IMR-90 (cell line): ENCODE measurements around the gene PTPN23. TPM values are rescaled to one million over a fixed set of nuclear protein-coding genes. Genes with fewer than 3 reads are reported as not detected.

Experiments used
- ATAC-seq: fragments of 200-7000 bp; cut with Tn5 transposase; 2 replicates; pipeline ENCODE4 v1.9.1; 2020; ENCODE audit warnings: low read depth, mild to moderate bottlenecking, moderate library complexity
- BruUV-seq: library from RNA; stranded (reverse); fragments of 400-500 nt; replicated peaks from 2 replicates; lab custom pipeline; 2021; lab: Mats Ljungman, UMichigan
- CTCF ChIA-PET: fragments of 300-600 bp; formaldehyde crosslinking; extraction: SDS; loops from one replicate; lab custom pipeline; 2021; ENCODE audit warnings: antibody characterized with exemption; lab: Yijun Ruan, JAX
- POLR2A ChIA-PET: fragments of 300-600 bp; sonication (Branson Sonifier 250); formaldehyde crosslinking; loops from one replicate; lab custom pipeline; 2022; ENCODE audit warnings: antibody characterized with exemption; ENCODE audit not compliant: unreplicated experiment; lab: Charles Lee
- DNase-seq: peaks from one replicate; pipeline ENCODE4 v3.0.0; 2013
- H2AFZ ChIP-seq: replicated peaks from 2 replicates; pipeline ENCODE3; 2013; ENCODE audit warnings: low read length, mild to moderate bottlenecking; ENCODE audit not compliant: poor library complexity
- H2AK5ac ChIP-seq: 2 replicates; pipeline ENCODE4 v1.6.1; 2013; ENCODE audit warnings: low read depth, low read length, inconsistent platforms
- H2AK9ac ChIP-seq: replicated peaks from 2 replicates; pipeline ENCODE3; 2013; ENCODE audit warnings: mild to moderate bottlenecking, low read depth, low read length, moderate library complexity; ENCODE audit not compliant: poor library complexity
- H2BK120ac ChIP-seq: 2 replicates; pipeline ENCODE4 v1.6.1; 2013; ENCODE audit warnings: low read depth, low read length, inconsistent platforms
- H2BK15ac ChIP-seq: 3 replicates; pipeline ENCODE4 v1.6.1; 2013; ENCODE audit warnings: low read depth, low read length, inconsistent platforms
- H2BK20ac ChIP-seq: 2 replicates; pipeline ENCODE4 v1.6.1; 2013; ENCODE audit warnings: low read depth, mild to moderate bottlenecking, inconsistent platforms, low read length, moderate library complexity
- H2BK5ac ChIP-seq: 2 replicates; pipeline ENCODE4 v1.6.1; 2013; ENCODE audit warnings: mild to moderate bottlenecking, low read depth, low read length, inconsistent platforms; ENCODE audit not compliant: poor library complexity, severe bottlenecking
- H3K14ac ChIP-seq: replicated peaks from 2 replicates; pipeline ENCODE4 v1.6.1; 2013; ENCODE audit warnings: low read depth, low read length, inconsistent platforms
- H3K18ac ChIP-seq: 2 replicates; pipeline ENCODE4 v1.6.1; 2013; ENCODE audit warnings: low read depth, low read length, control low read depth
- H3K23ac ChIP-seq: 2 replicates; pipeline ENCODE4 v1.6.1; 2013; ENCODE audit warnings: low read depth, low read length, inconsistent platforms
- H3K27ac ChIP-seq: 2 replicates; pipeline ENCODE4 v1.5.1; 2013; ENCODE audit warnings: mild to moderate bottlenecking, control low read depth, low read length; ENCODE audit not compliant: insufficient read depth
- H3K27me3 ChIP-seq: 2 replicates; pipeline ENCODE4 v1.6.1; 2013; ENCODE audit warnings: low read length; ENCODE audit not compliant: control insufficient read depth, insufficient read depth
- H3K36me3 ChIP-seq: 2 replicates; pipeline ENCODE4 v1.6.1; 2013; ENCODE audit warnings: low read length, mixed read lengths; ENCODE audit not compliant: control insufficient read depth, insufficient read depth
- H3K4ac ChIP-seq: 2 replicates; pipeline ENCODE4 v1.6.1; 2013; ENCODE audit warnings: low read depth, low read length, inconsistent platforms
- H3K4me1 ChIP-seq: 2 replicates; pipeline ENCODE4 v1.6.1; 2013; ENCODE audit warnings: low read length, mixed read lengths; ENCODE audit not compliant: control insufficient read depth, insufficient read depth
- H3K4me2 ChIP-seq: 2 replicates; pipeline ENCODE4 v1.6.1; 2013; ENCODE audit warnings: low read depth, mild to moderate bottlenecking, control low read depth, low read length, moderate library complexity
- H3K4me3 ChIP-seq: 2 replicates; pipeline ENCODE4 v1.5.1; 2013; ENCODE audit warnings: low read depth, mild to moderate bottlenecking, control low read depth, low read length, moderate library complexity; ENCODE audit not compliant: insufficient read depth
- H3K56ac ChIP-seq: 2 replicates; pipeline ENCODE4 v1.6.1; 2013; ENCODE audit warnings: low read length, inconsistent platforms; ENCODE audit not compliant: insufficient read depth; ENCODE audit errors: extremely low read depth
- H3K79me1 ChIP-seq, 2 experiments: 2 replicates each; pipeline ENCODE4 v1.6.1; 2013; ENCODE audit warnings: low read length in 2 of 2, inconsistent platforms in 1 of 2, low read depth in 1 of 2
- H3K9ac ChIP-seq: 2 replicates; pipeline ENCODE4 v1.6.1; 2013; ENCODE audit warnings: low read depth, low read length, control low read depth
- H3K9me1 ChIP-seq: 2 replicates; pipeline ENCODE4 v1.6.1; 2013; ENCODE audit warnings: low read length, inconsistent platforms; ENCODE audit not compliant: insufficient read depth
- H3K9me3 ChIP-seq: 2 replicates; pipeline ENCODE4 v1.6.1; 2013; ENCODE audit warnings: low read length; ENCODE audit not compliant: control insufficient read depth, insufficient read depth
- H4K20me1 ChIP-seq: 2 replicates; pipeline ENCODE4 v1.6.1; 2013; ENCODE audit warnings: low read length, inconsistent platforms; ENCODE audit not compliant: insufficient read depth
- H4K5ac ChIP-seq: 2 replicates; pipeline ENCODE4 v1.6.1; 2013; ENCODE audit warnings: mild to moderate bottlenecking, low read depth, low read length, control low read depth
- H4K8ac ChIP-seq, 2 experiments: 2 replicates each; pipeline ENCODE4 v1.6.1; 2013; ENCODE audit warnings: low read depth in 2 of 2, low read length in 2 of 2, control low read depth in 1 of 2, inconsistent platforms in 1 of 2
- H4K91ac ChIP-seq: 2 replicates; pipeline ENCODE4 v1.6.1; 2013; ENCODE audit warnings: low read depth, low read length, inconsistent platforms; ENCODE audit not compliant: insufficient read depth
- BHLHE40 ChIP-seq: fragments of 150-350 bp; IDR thresholded peaks from 2 replicates; pipeline ENCODE4 v1.6.1; 2016; ENCODE audit warnings: mild to moderate bottlenecking, low read depth, low read length
- CEBPB ChIP-seq: IDR thresholded peaks from 2 replicates; pipeline ENCODE4 v1.6.1; 2012; ENCODE audit warnings: low read depth, low read length, improper control_type of control experiment
- CHD1 ChIP-seq: IDR thresholded peaks from 2 replicates; pipeline ENCODE4 v1.6.1; 2012; ENCODE audit warnings: low read depth, low read length, improper control_type of control experiment
- MAFK ChIP-seq: IDR thresholded peaks from 2 replicates; pipeline ENCODE4 v1.6.1; 2012; ENCODE audit warnings: low read depth, low read length, improper control_type of control experiment
- MAZ ChIP-seq: IDR thresholded peaks from 2 replicates; pipeline ENCODE4 v1.6.1; 2012; ENCODE audit warnings: low read depth, mild to moderate bottlenecking, low read length, improper control_type of control experiment, moderate library complexity, borderline replicate concordance
- NFE2L2 ChIP-seq: fragments of 150-350 bp; IDR thresholded peaks from 2 replicates; pipeline ENCODE4 v1.6.1; 2016; ENCODE audit warnings: low read depth, mild to moderate bottlenecking, low read length
- POLR2A ChIP-seq: IDR thresholded peaks from 2 replicates; pipeline ENCODE4 v1.6.1; 2012; ENCODE audit warnings: mild to moderate bottlenecking, low read depth, low read length
- RAD21 ChIP-seq: IDR thresholded peaks from 2 replicates; pipeline ENCODE4 v1.6.1; 2012; ENCODE audit warnings: low read length, improper control_type of control experiment
- RCOR1 ChIP-seq: IDR thresholded peaks from 2 replicates; pipeline ENCODE4 v1.6.1; 2012; ENCODE audit warnings: mild to moderate bottlenecking, low read length, improper control_type of control experiment; ENCODE audit not compliant: insufficient replicate concordance
- SMC3 ChIP-seq: fragments of 150-350 bp; IDR thresholded peaks from 2 replicates; pipeline ENCODE4 v1.6.1; 2016; ENCODE audit warnings: low read depth, mild to moderate bottlenecking, antibody characterized with exemption, low read length, moderate library complexity
- WGBS, 2 experiments: methylation state at CpG; one replicate each; pipeline versions ENCODE4 v1.1.5 to v1.1.7; 2013; ENCODE audit warnings: missing lambda C conversion rate in 2 of 2; ENCODE audit not compliant: insufficient read length in 1 of 2; ENCODE audit errors: extremely low coverage in 2 of 2; 5-methylcytosine and 5-hydroxymethylcytosine counted together
- dilution Hi-C: fragments of 300-500 bp; cut with HindIII; formaldehyde crosslinking; loops from one replicate; pipeline ENCODE4 v1.14.3; 2018; ENCODE audit warnings: low sequenced_read_pairs; ENCODE audit not compliant: unreplicated experiment
- in situ Hi-C: fragments of 300-500 bp; cut with MboI; formaldehyde crosslinking; loops from 3 replicates; pipeline ENCODE4 v1.14.3; 2019; ENCODE audit warnings: low sequenced_read_pairs, inconsistent platforms, mixed read lengths
- intact Hi-C: fragments of 100-400 bp; cut with micrococcal nuclease; formaldehyde crosslinking; loops from 2 replicates; pipeline ENCODE4 v1.10.0; 2022
- polyA plus RNA-seq, 3 experiments: library from polyadenylated mRNA; depleted of rRNA; stranded (reverse); fragments of >200 nt; gene quantifications; 2 replicates each; pipeline ENCODE4 v1.2.3, GENCODE V29; 2012; ENCODE audit warnings: low replicate concordance in 1 of 3
- total RNA-seq: library from RNA; depleted of rRNA; stranded (reverse); fragments of >200 nt; gene quantifications from 2 replicates; pipeline ENCODE4 v1.2.3, GENCODE V29; 2012
- TF ChIP-seq, protein P1 (sequence below): conservative IDR thresholded peaks from 2 replicates; pipeline ENCODE4 v1.5.1; 2012; ENCODE audit warnings: mild to moderate bottlenecking, low read depth, low read length, improper control_type of control experiment

Gene PTPN23
- total and polyA plus RNA-seq, 2 of the 4 experiments (the other 2 are of a cell fraction), result 4.5 to 15.1 TPM

DNA sequence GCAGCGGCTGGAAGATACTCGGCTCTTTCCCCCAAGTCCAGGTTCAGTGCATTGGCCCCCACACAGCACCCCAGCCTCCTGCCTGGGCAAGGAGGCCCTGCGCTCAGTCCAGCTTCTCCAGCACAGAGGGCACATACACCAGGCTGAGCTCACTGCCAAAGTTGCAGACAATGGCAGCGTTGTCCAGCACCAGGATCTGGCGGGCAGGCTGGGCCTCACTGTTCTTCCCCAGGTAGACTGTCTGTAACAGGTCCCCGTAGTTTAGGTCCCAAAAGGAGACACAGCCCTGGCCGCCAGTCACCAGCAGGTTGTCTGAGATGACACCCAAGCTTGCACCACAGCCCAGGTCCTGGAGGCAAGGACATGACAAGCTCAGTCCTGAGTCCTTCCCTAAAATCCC is 32.9 kb downstream of the PTPN23 start:
- Histone ChIP-seq H4K91ac (no peak overlapping the region), H2AK5ac (no peak overlapping the region), H3K4me1 (no peaks in the 10 kb centered on the region), H3K4me3 (no peak overlapping the region), H3K9me3 (no peaks in the 10 kb centered on the region), H2BK15ac (no peak overlapping the region), H3K9me1 (no peaks in the 10 kb centered on the region), H3K4me2 (no peak overlapping the region), H3K27me3 (no peaks in the 10 kb centered on the region), H2BK20ac (no peak overlapping the region), H2AK9ac (peak overlapping the region; percentile 55), H3K23ac (no peak overlapping the region), H3K79me1 (peaks cover 4 to 6% of the 10 kb centered on the region in 2 experiments; a peak in 2 of 4 replicates), H4K8ac (no peak overlapping the region), H3K27ac (no peak overlapping the region), H4K5ac (no peak overlapping the region), H2BK5ac (no peak overlapping the region), H2BK120ac (no peak overlapping the region), H3K18ac (no peak overlapping the region), H3K4ac (no peak overlapping the region), H2AFZ (no peak overlapping the region), H3K9ac (no peak overlapping the region), H4K20me1 (peaks cover 19% of the 10 kb centered on the region), H3K14ac (no peak overlapping the region), H3K36me3 (peaks cover 65% of the 10 kb centered on the region), H3K56ac (no peak overlapping the region)
- DNase-seq, result no peak
- ChIA-PET POLR2A (no interaction called here), CTCF (interaction anchor here (0.6 kb wide), 1 partner anchor 1150 kb away, joined by 3 read pairs; no protein-coding TSS in a partner anchor)
- intact Hi-C loops, result no loop called here
- no TSS peak for BruUV-seq
- dilution Hi-C loops, result no loop called here
- ATAC-seq, result no peak
- 100% methylated on average over 3 of the region's 7 CpGs; no CpG with 5 or more reads in 1 of the 2 experiments for WGBS, 2 experiments
- TF ChIP-seq NFE2L2, result no peak
- TF ChIP-seq RCOR1, result no peak
- TF ChIP-seq, protein P1, sequence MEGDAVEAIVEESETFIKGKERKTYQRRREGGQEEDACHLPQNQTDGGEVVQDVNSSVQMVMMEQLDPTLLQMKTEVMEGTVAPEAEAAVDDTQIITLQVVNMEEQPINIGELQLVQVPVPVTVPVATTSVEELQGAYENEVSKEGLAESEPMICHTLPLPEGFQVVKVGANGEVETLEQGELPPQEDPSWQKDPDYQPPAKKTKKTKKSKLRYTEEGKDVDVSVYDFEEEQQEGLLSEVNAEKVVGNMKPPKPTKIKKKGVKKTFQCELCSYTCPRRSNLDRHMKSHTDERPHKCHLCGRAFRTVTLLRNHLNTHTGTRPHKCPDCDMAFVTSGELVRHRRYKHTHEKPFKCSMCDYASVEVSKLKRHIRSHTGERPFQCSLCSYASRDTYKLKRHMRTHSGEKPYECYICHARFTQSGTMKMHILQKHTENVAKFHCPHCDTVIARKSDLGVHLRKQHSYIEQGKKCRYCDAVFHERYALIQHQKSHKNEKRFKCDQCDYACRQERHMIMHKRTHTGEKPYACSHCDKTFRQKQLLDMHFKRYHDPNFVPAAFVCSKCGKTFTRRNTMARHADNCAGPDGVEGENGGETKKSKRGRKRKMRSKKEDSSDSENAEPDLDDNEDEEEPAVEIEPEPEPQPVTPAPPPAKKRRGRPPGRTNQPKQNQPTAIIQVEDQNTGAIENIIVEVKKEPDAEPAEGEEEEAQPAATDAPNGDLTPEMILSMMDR, result no peak
- TF ChIP-seq MAZ, result no peak
- TF ChIP-seq BHLHE40, result no peak
- no peak for TF ChIP-seq CEBPB
- no peak for TF ChIP-seq SMC3
- TF ChIP-seq RAD21, result no peak
- TF ChIP-seq MAFK, result no peak
- TF ChIP-seq CHD1, result no peak
- TF ChIP-seq POLR2A, result no peak
- in situ Hi-C loops, result no loop called here
